Natural killer cell (primary cell): Measurements from ENCODE around the gene DLG5. TPM values are rescaled to one million over a fixed set of nuclear protein-coding genes. Genes with fewer than 3 reads are reported as not detected.

Source experiments
- ATAC-seq, 3 donors: fragments of 150-1000 bp in 2 of 3; fragments of 200-7000 bp in 1 of 3; cut with Tn5 transposase; 1 replicate in 1 of 3; 2 replicates in 2 of 3; pipeline ENCODE4 v1.10.0; 2021; ENCODE audit warnings: mild to moderate bottlenecking in 2 of 3, moderate library complexity in 2 of 3
- DNase-seq, 2 donors: peaks; one replicate each; pipeline versions ENCODE4 v3.0.0 to v3.0.0-alpha.2; 2013 to 2021; ENCODE audit warnings: mixed read lengths in 1 of 2
- H3K27ac ChIP-seq: one replicate; pipeline ENCODE4 v1.5.1; 2013; ENCODE audit warnings: mild to moderate bottlenecking, low read length
- H3K27me3 ChIP-seq: one replicate; pipeline ENCODE4 v1.6.1; 2013; ENCODE audit warnings: low read length; ENCODE audit not compliant: control insufficient read depth, insufficient read depth
- H3K36me3 ChIP-seq: one replicate; pipeline ENCODE4 v1.6.1; 2013; ENCODE audit warnings: low read length; ENCODE audit not compliant: control insufficient read depth, insufficient read depth
- H3K4me1 ChIP-seq: one replicate; pipeline ENCODE4 v1.6.1; 2013; ENCODE audit warnings: low read length; ENCODE audit not compliant: control insufficient read depth, insufficient read depth
- H3K4me3 ChIP-seq: one replicate; pipeline ENCODE4 v1.5.1; 2013; ENCODE audit warnings: low read length
- H3K9me3 ChIP-seq: one replicate; pipeline ENCODE4 v1.6.1; 2013; ENCODE audit warnings: low read length; ENCODE audit not compliant: control insufficient read depth, insufficient read depth
- H3K27ac Mint-ChIP-seq, 2 donors: one replicate each; pipeline ENCODE4 v1.8.0; 2022; ENCODE audit warnings: mild to moderate bottlenecking in 2 of 2, mixed read lengths in 2 of 2, moderate library complexity in 1 of 2
- H3K27me3 Mint-ChIP-seq, 2 donors: one replicate each; pipeline ENCODE4 v1.8.0; 2022; ENCODE audit warnings: low read depth in 2 of 2, mixed read lengths in 2 of 2
- H3K36me3 Mint-ChIP-seq: one replicate; pipeline ENCODE4 v1.8.0; 2022; ENCODE audit warnings: mixed read lengths
- H3K4me1 Mint-ChIP-seq, 2 donors: one replicate each; pipeline ENCODE4 v1.8.0; 2022; ENCODE audit warnings: mixed read lengths in 2 of 2
- H3K4me3 Mint-ChIP-seq: one replicate; pipeline ENCODE4 v1.8.0; 2022; ENCODE audit warnings: mild to moderate bottlenecking, moderate library complexity, mixed read lengths
- H3K9me3 Mint-ChIP-seq, 2 donors: one replicate each; pipeline ENCODE4 v1.8.0; 2022; ENCODE audit warnings: mixed read lengths in 2 of 2
- WGBS: methylation state at CpG from one replicate; pipeline ENCODE4 v1.1.7; 2013; ENCODE audit warnings: missing lambda C conversion rate; ENCODE audit not compliant: insufficient coverage; 5-methylcytosine and 5-hydroxymethylcytosine counted together
- intact Hi-C: fragments of 100-400 bp; cut with micrococcal nuclease; formaldehyde crosslinking; loops from one replicate; pipeline ENCODE4 v1.14.2; 2022
- total RNA-seq, 4 donors: library from RNA; stranded (reverse); fragments of 120-200 nt in 1 of 4; gene quantifications; one replicate each; pipeline versions ENCODE4 v1.2.3 to v1.2.4, GENCODE V29; 2013 to 2022
- TF ChIP-seq, protein P1 (sequence below): fragments of 200-600 bp; IDR thresholded peaks from one replicate; pipeline ENCODE4 v1.8.0; 2022; ENCODE audit warnings: antibody characterized with exemption

Gene DLG5
- total RNA-seq, 3 donors from 2014 or later (not counting 1 experiment from before 2014, with no cell fraction given): 52.8 to 75.0 (median 52.9) TPM

GRCh38 chr10:77859200-77859864 is 67.2 kb downstream of the DLG5 start:
- TF ChIP-seq, protein P1, sequence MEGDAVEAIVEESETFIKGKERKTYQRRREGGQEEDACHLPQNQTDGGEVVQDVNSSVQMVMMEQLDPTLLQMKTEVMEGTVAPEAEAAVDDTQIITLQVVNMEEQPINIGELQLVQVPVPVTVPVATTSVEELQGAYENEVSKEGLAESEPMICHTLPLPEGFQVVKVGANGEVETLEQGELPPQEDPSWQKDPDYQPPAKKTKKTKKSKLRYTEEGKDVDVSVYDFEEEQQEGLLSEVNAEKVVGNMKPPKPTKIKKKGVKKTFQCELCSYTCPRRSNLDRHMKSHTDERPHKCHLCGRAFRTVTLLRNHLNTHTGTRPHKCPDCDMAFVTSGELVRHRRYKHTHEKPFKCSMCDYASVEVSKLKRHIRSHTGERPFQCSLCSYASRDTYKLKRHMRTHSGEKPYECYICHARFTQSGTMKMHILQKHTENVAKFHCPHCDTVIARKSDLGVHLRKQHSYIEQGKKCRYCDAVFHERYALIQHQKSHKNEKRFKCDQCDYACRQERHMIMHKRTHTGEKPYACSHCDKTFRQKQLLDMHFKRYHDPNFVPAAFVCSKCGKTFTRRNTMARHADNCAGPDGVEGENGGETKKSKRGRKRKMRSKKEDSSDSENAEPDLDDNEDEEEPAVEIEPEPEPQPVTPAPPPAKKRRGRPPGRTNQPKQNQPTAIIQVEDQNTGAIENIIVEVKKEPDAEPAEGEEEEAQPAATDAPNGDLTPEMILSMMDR: no peak
- DNase-seq: no peak
- no peaks in the 10 kb centered on the region for H3K9me3 ChIP-seq
- Mint-ChIP-seq H3K4me3 (no peak overlapping the region), H3K27me3 (no peaks in the 10 kb centered on the region), H3K36me3 (peaks cover 8% of the 10 kb centered on the region), H3K27ac (peak overlapping the region in 1 of 2 donors; percentile 52), H3K9me3 (no peaks in the 10 kb centered on the region), H3K4me1 (peaks cover 30 to 45% of the 10 kb centered on the region in 2 donors)
- no peaks in the 10 kb centered on the region for H3K27me3 ChIP-seq
- H3K36me3 ChIP-seq: peaks cover 6% of the 10 kb centered on the region
- H3K4me1 ChIP-seq: peaks cover 9% of the 10 kb centered on the region
- ATAC-seq: no peak
- no peak overlapping the region for H3K4me3 ChIP-seq
- H3K27ac ChIP-seq: no peak overlapping the region
- 91% methylated on average over 7 of the region's 7 CpGs for WGBS
- intact Hi-C loops: no loop called here

- H3K36me3 ChIP-seq: peaks cover 24% of the 10 kb centered on the region
- ATAC-seq (no peak), DNase-seq (no peak)
- H3K4me3 Mint-ChIP-seq: no peak overlapping the region
- TF ChIP-seq, protein P1: no peak
- intact Hi-C loops: no loop called here
- no peaks in the 10 kb centered on the region for H3K9me3 Mint-ChIP-seq
- no peaks in the 10 kb centered on the region for H3K4me1 ChIP-seq
- 95% methylated on average over 11 of the region's 11 CpGs for WGBS
- peaks cover 14 to 28% of the 10 kb centered on the region in 2 donors for H3K4me1 Mint-ChIP-seq
- peaks cover 8% of the 10 kb centered on the region for H3K36me3 Mint-ChIP-seq
- H3K27ac Mint-ChIP-seq: no peak overlapping the region
- H3K9me3 ChIP-seq: no peaks in the 10 kb centered on the region
- no peak overlapping the region for H3K4me3 ChIP-seq
- no peak overlapping the region for H3K27ac ChIP-seq
- no peaks in the 10 kb centered on the region for H3K27me3 ChIP-seq
- H3K27me3 Mint-ChIP-seq: no peaks in the 10 kb centered on the region
These were observed 69.3 kb downstream of the DLG5 start for GRCh38 chr10:77857272-77857671.

DNA sequence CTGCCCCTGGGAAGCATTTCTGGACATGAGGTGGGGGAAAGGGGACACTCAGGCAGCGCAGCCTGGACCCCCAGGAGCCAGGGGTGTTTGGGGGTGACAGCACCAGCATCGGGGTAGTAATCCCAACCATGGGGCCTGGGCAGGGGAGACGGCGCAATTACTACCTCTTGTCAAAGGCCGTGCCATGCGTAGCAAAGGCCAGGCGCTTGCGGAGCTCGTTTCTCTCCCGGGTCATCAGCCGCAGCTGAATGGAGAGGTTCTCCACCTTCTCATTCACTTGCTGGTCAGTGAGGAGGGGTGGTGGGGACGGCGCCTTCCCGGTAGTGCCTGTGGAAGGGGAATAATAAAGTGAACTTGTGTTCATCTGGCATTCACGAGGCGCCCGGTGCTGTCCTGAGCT is 70.0 kb downstream of the DLG5 start:
- Mint-ChIP-seq H3K4me3 (no peak overlapping the region), H3K27ac (no peak overlapping the region), H3K9me3 (no peaks in the 10 kb centered on the region), H3K4me1 (peaks cover 8 to 25% of the 10 kb centered on the region in 2 donors), H3K27me3 (no peaks in the 10 kb centered on the region), H3K36me3 (peaks cover 11% of the 10 kb centered on the region)
- Histone ChIP-seq H3K4me1 (no peaks in the 10 kb centered on the region), H3K36me3 (peaks cover 26% of the 10 kb centered on the region), H3K4me3 (no peak overlapping the region), H3K27me3 (no peaks in the 10 kb centered on the region), H3K9me3 (no peaks in the 10 kb centered on the region), H3K27ac (no peak overlapping the region)
- no peak for ATAC-seq
- intact Hi-C loops: no loop called here
- TF ChIP-seq, protein P1: no peak
- WGBS: 96% methylated on average over 17 of the region's 17 CpGs
- DNase-seq: no peak
